OCI-M2 (cell line): Measurements from ENCODE around the gene KRTAP10-2.
"Not testable (repeated sequence)": the region's sequence is repeated elsewhere in the genome, so short reads cannot be mapped to it uniquely, and the experiment has no call there.

ENCODE experiments used
- DNase-seq: peaks from one replicate; lab custom pipeline; 2025; ENCODE audit not compliant: unreplicated experiment; lab: John Stamatoyannopoulos, UW

KRTAP10-2 gene

GRCh38 chr21:44503006-44503889, 48.1 kb downstream of the KRTAP10-2 start:
- not testable (repeated sequence) for DNase-seq

GRCh38 chr21:44502171-44502958, 48.9 kb downstream of the KRTAP10-2 start:
- DNase-seq, result no peak
